ENCODE measurements around the gene FTHL17.

GRCh38 chrX:31053621-31054020 is 18.2 kb downstream of the FTHL17 start:
- TF ChIP-seq CTCF (IDR thresholded peaks at IDR 0.05) (no peak), POLR2A (IDR thresholded peaks at IDR 0.05) (no peak), EP300 (IDR thresholded peaks at IDR 0.05) (no peak)
